ENCODE data around the gene KRT15. TPM values are rescaled to one million over a fixed set of nuclear protein-coding genes. Genes with fewer than 3 reads are reported as not detected.

KRT15 gene
- total RNA-seq, 1 donor from 2014 or later, result not detected

- no peak for DNase-seq (ENCODE audit: low spot score)
Measured at GRCh38 chr17:41483991-41484826, 34.5 kb downstream of the KRT15 start.

GRCh38 chr17:41483531-41483930 lies 35.2 kb downstream of the KRT15 start:
- DNase-seq (ENCODE audit: low spot score), result no peak

GRCh38 chr17:41481036-41481435 lies 37.7 kb downstream of the KRT15 start, which contains the start of gene KRT35:
Gene KRT35, minus strand, starts transcription at chr17:41481151. Its CDS starts 54 bp downstream, at chr17:41481097.
- DNase-seq (ENCODE audit: low spot score), result no peak

DNA sequence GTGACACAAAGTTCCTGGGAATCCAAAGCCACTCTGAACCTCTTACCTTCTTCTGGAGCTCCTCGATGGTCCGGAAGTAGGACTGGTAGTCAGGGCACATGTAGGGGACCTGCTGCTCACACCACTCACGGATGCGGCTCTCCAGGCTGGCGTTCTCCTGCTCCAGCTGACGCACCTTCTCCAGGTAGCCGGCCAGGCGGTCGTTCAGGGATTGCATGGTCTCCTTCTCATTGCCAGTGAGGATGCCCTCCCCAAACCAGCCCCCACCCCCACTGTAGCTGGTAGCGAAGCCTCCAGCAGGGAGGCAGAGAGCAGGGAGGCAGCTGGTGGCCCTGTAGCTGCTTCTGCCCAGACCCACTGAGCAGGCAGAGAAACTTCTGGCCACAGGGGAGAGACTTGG lies 38.1 kb downstream of the KRT15 start:
- DNase-seq (ENCODE audit: low spot score), result no peak

GRCh38 chr17:41480136-41480535 lies 38.6 kb downstream of the KRT15 start:
- DNase-seq (ENCODE audit: low spot score), result no peak

GRCh38 chr17:41478237-41478636 lies 40.5 kb downstream of the KRT15 start:
- no peak for DNase-seq (ENCODE audit: low spot score)

DNA sequence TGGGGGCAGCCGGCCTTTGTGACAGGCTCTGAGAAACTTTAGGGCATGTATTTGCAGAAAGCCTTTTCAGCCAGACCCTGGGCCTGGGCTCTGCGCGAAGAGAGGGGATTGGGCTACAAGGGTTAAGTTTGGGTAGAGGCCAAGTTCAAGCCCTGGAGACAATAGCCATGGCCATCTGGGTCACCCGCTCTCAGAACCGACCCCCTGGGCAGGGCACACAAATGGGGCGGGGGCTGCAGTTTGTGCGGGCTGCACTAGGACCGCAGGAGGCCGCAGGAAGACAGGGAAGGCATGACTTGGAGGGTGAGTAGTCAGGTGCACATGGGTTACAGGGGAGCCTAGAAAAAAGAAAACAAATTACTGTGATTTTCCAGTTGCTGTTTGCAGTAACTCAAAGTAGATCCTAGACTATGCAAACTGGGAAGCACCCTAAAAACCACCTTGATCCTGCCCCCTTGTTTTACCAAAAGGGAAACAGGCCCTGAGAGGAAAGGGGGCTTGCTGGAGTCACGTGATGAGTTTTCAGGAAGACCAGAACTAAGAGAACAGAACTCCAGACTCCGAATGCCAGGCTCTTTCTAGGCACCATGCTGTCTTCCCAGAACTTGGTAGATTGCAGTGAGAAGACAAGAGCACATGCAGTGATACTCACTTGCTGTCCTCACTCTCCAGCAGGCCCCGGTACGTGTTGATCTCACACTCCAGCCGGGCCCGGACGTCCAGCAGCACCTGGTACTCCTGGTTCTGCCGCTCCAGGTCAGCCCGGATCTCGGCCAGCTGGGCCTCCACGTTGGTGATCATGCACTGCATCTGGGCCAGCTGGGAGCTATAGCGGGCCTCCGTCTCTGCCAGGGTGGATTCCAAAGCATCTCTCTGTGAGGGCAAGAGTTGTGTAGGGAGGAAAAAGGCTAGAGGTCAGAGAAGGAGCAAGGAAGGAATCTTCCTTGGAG lies 41.5 kb downstream of the KRT15 start:
- DNase-seq (ENCODE audit: low spot score), result no peak

GRCh38 chr17:41475421-41475820 lies 43.3 kb downstream of the KRT15 start:
- peak; percentile 64 for DNase-seq (ENCODE audit: low spot score)

DNA sequence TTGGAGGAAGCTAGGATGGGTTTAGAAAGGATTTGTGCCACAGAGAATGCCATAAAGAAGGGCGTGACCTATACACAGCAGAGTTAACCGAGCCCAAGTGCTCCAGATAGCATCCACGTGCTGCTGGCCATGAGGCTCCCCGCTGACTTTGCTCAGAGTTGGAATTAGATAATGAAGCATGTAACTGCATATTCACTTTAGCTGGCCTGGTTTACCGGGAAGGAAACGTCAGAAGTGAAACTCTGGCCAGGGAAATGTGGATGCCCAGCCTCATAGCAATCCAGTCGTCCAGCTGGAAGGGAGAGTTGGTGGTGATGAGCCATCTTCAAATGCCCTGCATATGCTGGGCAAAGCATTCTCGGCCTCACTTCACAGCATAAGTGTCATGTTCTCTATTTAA lies 43.8 kb downstream of the KRT15 start:
- DNase-seq (ENCODE audit: low spot score), result no peak

GRCh38 chr17:41468346-41468745 lies 50.3 kb downstream of the KRT15 start:
- DNase-seq (ENCODE audit: low spot score), result no peak

DNA sequence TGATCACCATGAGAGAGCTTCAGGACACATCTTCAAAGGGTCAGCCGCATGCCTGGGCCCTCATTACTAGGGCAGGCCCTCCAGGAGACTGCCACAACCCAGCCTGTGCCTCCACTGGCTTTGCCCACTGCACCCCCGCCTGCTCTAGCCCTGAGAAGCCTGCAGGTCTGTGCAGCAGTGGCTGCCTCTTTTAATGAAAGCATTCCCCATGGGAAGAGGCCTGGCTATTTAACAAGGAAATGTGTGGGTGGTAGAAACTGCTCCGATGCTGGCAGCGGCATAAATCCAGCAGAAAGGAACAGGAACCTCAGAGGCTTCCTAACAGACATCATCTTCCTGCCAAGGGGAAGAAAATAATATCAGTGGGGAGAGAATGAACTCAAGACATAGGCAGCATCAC lies 51.1 kb downstream of the KRT15 start:
- no peak for DNase-seq (ENCODE audit: low spot score)

GRCh38 chr17:41466988-41467387 lies 51.7 kb downstream of the KRT15 start, which contains the start of gene KRT32:
Gene KRT32, minus strand, starts transcription at chr17:41467386. Its CDS starts 61 bp downstream, at chr17:41467325.
- DNase-seq (ENCODE audit: low spot score), result no peak

GRCh38 chr17:41464682-41465081 lies 54.0 kb downstream of the KRT15 start:
- no peak for DNase-seq (ENCODE audit: low spot score)

- no peak for DNase-seq (ENCODE audit: low spot score)
Measured at GRCh38 chr17:41464173-41464572, 54.5 kb downstream of the KRT15 start.

GRCh38 chr17:41463746-41464145 lies 54.9 kb downstream of the KRT15 start:
- DNase-seq (ENCODE audit: low spot score), result no peak

Small RNA genes lying within 50 kb of the gene (microRNA-seq; reads per million reads assigned to microRNA genes)
- gene MIR6510 (ENCODE audit: borderline number of aligned reads), result not detected

Other genes starting within 250 kb of the KRT15 start
- not detected for gene KRTAP9-7, start 243.2 kb downstream of the KRT15 start, total RNA-seq
- gene KRTAP29-1, start 216.0 kb downstream of the KRT15 start, total RNA-seq, result not detected
- gene KRTAP16-1, start 209.6 kb downstream of the KRT15 start, total RNA-seq, result not detected
- not detected for gene KRTAP17-1, start 203.2 kb downstream of the KRT15 start, total RNA-seq
- gene KRT33A, start 168.1 kb downstream of the KRT15 start, total RNA-seq, result not detected
- gene KRT33B, start 149.1 kb downstream of the KRT15 start, total RNA-seq, result not detected
- gene KRT34, start 136.6 kb downstream of the KRT15 start, total RNA-seq, result not detected
- gene KRT31, start 121.3 kb downstream of the KRT15 start, total RNA-seq, result not detected
- gene KRT37, start 94.3 kb downstream of the KRT15 start, total RNA-seq, result not detected
- not detected for gene KRT38, start 77.9 kb downstream of the KRT15 start, total RNA-seq
- gene KRT32, start 51.5 kb downstream of the KRT15 start, total RNA-seq, result not detected
- not detected for gene KRT35, start 37.7 kb downstream of the KRT15 start, total RNA-seq
- not detected for gene KRT36, start 29.0 kb downstream of the KRT15 start, total RNA-seq
- not detected for gene KRT13, start 13.3 kb downstream of the KRT15 start, total RNA-seq
- 1.8 TPM for gene KRT19, start 9.4 kb upstream of the KRT15 start, total RNA-seq
- gene KRT9, start 53.2 kb upstream of the KRT15 start, total RNA-seq, result not detected
- 1.00 TPM for gene KRT14, start 68.0 kb upstream of the KRT15 start, total RNA-seq
- gene KRT16, start 93.9 kb upstream of the KRT15 start, total RNA-seq, result 5.5 TPM
- not detected for gene KRT17, start 105.7 kb upstream of the KRT15 start, total RNA-seq
- 972 TPM for gene EIF1, start 170.0 kb upstream of the KRT15 start, total RNA-seq
- not detected for gene GAST, start 193.4 kb upstream of the KRT15 start, total RNA-seq
- gene HAP1, start 215.8 kb upstream of the KRT15 start, total RNA-seq, result 0.13 TPM

All from mesenteric fat pad (tissue), 1 donor.